Endothelial cell of umbilical vein (primary cell): ENCODE results near the gene CCDC57. TPM values are rescaled to one million over a fixed set of nuclear protein-coding genes. Genes with fewer than 3 reads are reported as not detected.
A peak's percentile ranks its signal among the peaks of the same experiment; 100 is the strongest.

Experiments
- BruUV-seq: library from RNA; stranded (reverse); fragments of 400-500 nt; replicated peaks from 2 replicates; lab custom pipeline; 2021; lab: Mats Ljungman, UMichigan
- CTCF ChIA-PET: fragments of 300-600, 350-600 bp; sonication (Branson Sonifier 250); formaldehyde crosslinking; loops from one replicate; lab custom pipeline; 2021; ENCODE audit warnings: antibody characterized with exemption, inconsistent platforms; lab: Charles Lee
- POLR2A ChIA-PET: fragments of 300-600, 350-600 bp; sonication (Branson Sonifier 250); formaldehyde crosslinking; loops from one replicate; lab custom pipeline; 2021; ENCODE audit warnings: antibody characterized with exemption, inconsistent platforms; lab: Charles Lee
- DNase-seq: peaks from one replicate; pipeline ENCODE4 v3.0.0-alpha.2; 2011; ENCODE audit warnings: low read depth, low spot score
- FAIRE-seq: peaks from 2 replicates; lab custom pipeline; 2011; peaks lifted over from hg19 to GRCh38; lab: Jason Lieb, UNC
- H2AFZ ChIP-seq: 2 replicates; pipeline ENCODE4 v1.6.0; 2012; ENCODE audit warnings: low read depth, low read length, control low read depth, inconsistent platforms
- H3K27ac ChIP-seq: 2 replicates; pipeline ENCODE4 v1.5.1; 2011; ENCODE audit warnings: low read depth, mild to moderate bottlenecking, control low read depth, low read length, moderate library complexity; ENCODE audit not compliant: insufficient read depth
- H3K27me3 ChIP-seq, 2 experiments: 2 replicates each; pipeline versions ENCODE4 v1.6.0 to v1.6.1; 2011; ENCODE audit warnings: low read length in 2 of 2, mixed read lengths in 1 of 2; ENCODE audit not compliant: control insufficient read depth in 2 of 2, insufficient read depth in 2 of 2
- H3K36me3 ChIP-seq, 2 experiments: 2 replicates in 1 of 2; 3 replicates in 1 of 2; pipeline ENCODE4 v1.5.1; 2011; ENCODE audit warnings: low read length in 2 of 2, mild to moderate bottlenecking in 1 of 2, moderate library complexity in 1 of 2; ENCODE audit not compliant: control insufficient read depth in 2 of 2, insufficient read depth in 2 of 2; ENCODE audit errors: extremely low read depth in 1 of 2
- H3K4me1 ChIP-seq: 3 replicates; pipeline ENCODE4 v1.5.1; 2011; ENCODE audit warnings: mild to moderate bottlenecking, low read length; ENCODE audit not compliant: control insufficient read depth, insufficient read depth; ENCODE audit errors: extremely low read depth
- H3K4me2 ChIP-seq: 2 replicates; pipeline ENCODE4 v1.6.1; 2011; ENCODE audit warnings: low read length, control low read depth, mixed read lengths; ENCODE audit not compliant: insufficient read depth
- H3K4me3 ChIP-seq, 3 experiments: fragments of 200-600 bp in 1 of 3; sonication (generic), shearing (Covaris generic) in 1 of 3; replicated peaks in 1 of 3; 2 replicates each; pipeline ENCODE4 v1.5.1; 2011 to 2016; ENCODE audit warnings: control low read depth in 3 of 3, low read length in 3 of 3, mild to moderate bottlenecking in 2 of 3, inconsistent platforms in 1 of 3, low read depth in 1 of 3, moderate library complexity in 1 of 3; ENCODE audit not compliant: insufficient read depth in 1 of 3
- H3K79me2 ChIP-seq: 2 replicates; pipeline ENCODE4 v1.6.0; 2012; ENCODE audit warnings: low read length, inconsistent platforms; ENCODE audit not compliant: control insufficient read depth, insufficient read depth
- H3K9ac ChIP-seq: replicated peaks from 2 replicates; pipeline ENCODE3; 2011; ENCODE audit warnings: low read length, control low read depth; ENCODE audit not compliant: insufficient read depth; ENCODE audit errors: extremely low read depth
- H3K9me1 ChIP-seq: replicated peaks from 3 replicates; pipeline ENCODE4 v1.6.0; 2011; ENCODE audit warnings: mild to moderate bottlenecking, low read length; ENCODE audit not compliant: control insufficient read depth, insufficient read depth; ENCODE audit errors: extremely low read depth
- H3K9me3 ChIP-seq: replicated peaks from 2 replicates; pipeline ENCODE4 v1.5.1; 2012; ENCODE audit warnings: low read length, inconsistent platforms; ENCODE audit not compliant: control insufficient read depth, insufficient read depth
- H4K20me1 ChIP-seq: replicated peaks from 2 replicates; pipeline ENCODE3; 2011; ENCODE audit warnings: mild to moderate bottlenecking, low read length; ENCODE audit not compliant: control insufficient read depth, insufficient read depth; ENCODE audit errors: extremely low read depth
- CTCF ChIP-seq, 2 donors: IDR thresholded peaks; 1 replicate in 1 of 2; 2 replicates in 1 of 2; pipeline ENCODE4 v1.5.1; 2011; ENCODE audit warnings: low read length in 2 of 2, mild to moderate bottlenecking in 2 of 2, moderate library complexity in 2 of 2, control low read depth in 1 of 2, inconsistent platforms in 1 of 2, low read depth in 1 of 2; ENCODE audit not compliant: insufficient read depth in 1 of 2; ENCODE audit errors: extremely low read depth in 1 of 2
- EZH2 ChIP-seq: IDR thresholded peaks from 2 replicates; pipeline ENCODE4 v1.6.1; 2012; ENCODE audit warnings: borderline replicate concordance, low read depth, mild to moderate bottlenecking, moderate library complexity, low read length, inconsistent platforms; ENCODE audit not compliant: severe bottlenecking
- FOS ChIP-seq: IDR thresholded peaks from 2 replicates; pipeline ENCODE4 v1.6.1; 2011; ENCODE audit warnings: mild to moderate bottlenecking, low read length, moderate library complexity, borderline replicate concordance; ENCODE audit not compliant: insufficient read depth
- GATA2 ChIP-seq: IDR thresholded peaks from 2 replicates; pipeline ENCODE4 v1.7.0; 2011; ENCODE audit warnings: low read depth, mild to moderate bottlenecking, moderate library complexity, mixed read lengths, low read length; ENCODE audit not compliant: insufficient read length, insufficient read depth
- JUN ChIP-seq: IDR thresholded peaks from 2 replicates; pipeline ENCODE4 v1.6.1; 2011; ENCODE audit warnings: borderline replicate concordance, low read depth; ENCODE audit not compliant: insufficient read length, insufficient read depth
- MAX ChIP-seq: IDR thresholded peaks from 2 replicates; pipeline ENCODE4 v1.6.1; 2011; ENCODE audit not compliant: insufficient read depth, insufficient read length
- MYC ChIP-seq: IDR thresholded peaks from one replicate; pipeline ENCODE4 v1.6.1; 2011; ENCODE audit warnings: mild to moderate bottlenecking, low read depth, low read length
- POLR2A ChIP-seq: IDR thresholded peaks from 2 replicates; pipeline ENCODE4 v1.6.1; 2012; ENCODE audit warnings: low read depth, mild to moderate bottlenecking, control low read depth, low read length
- POLR2AphosphoS5 ChIP-seq: IDR thresholded peaks from 2 replicates; pipeline ENCODE4 v1.6.1; 2012; ENCODE audit warnings: low read depth, mild to moderate bottlenecking, control low read depth, low read length, moderate library complexity; ENCODE audit not compliant: insufficient read depth
- dilution Hi-C: fragments of 300-500 bp; cut with MboI; formaldehyde crosslinking; loops from one replicate; pipeline ENCODE4 v1.15.0; 2019; ENCODE audit warnings: low sequenced_read_pairs; ENCODE audit not compliant: extremely low pct_ligation_motif_present
- intact Hi-C: fragments of 100-400 bp; cut with micrococcal nuclease; formaldehyde crosslinking; loops from one replicate; pipeline ENCODE4 v1.10.0; 2022
- polyA plus RNA-seq, 4 experiments: library from polyadenylated mRNA; depleted of rRNA in 3 of 4; stranded (reverse) in 3 of 4; unstranded in 1 of 4; fragments of >200 nt; gene quantifications; 2 replicates each; pipeline versions ENCODE4 v1.2.1 to v1.2.3, GENCODE V29; 2011 to 2012; ENCODE audit warnings: missing spikeins in 1 of 4
- total RNA-seq: library from RNA; stranded (reverse); gene quantifications from 2 replicates; pipeline ENCODE4 v1.2.3, GENCODE V29; 2021

Gene CCDC57
- total and polyA plus RNA-seq, 2 donors (not counting 3 experiments of a cell fraction or from before 2014, with no cell fraction given) = 18.6 to 31.6 TPM

- Histone ChIP-seq H3K79me2 (no peaks in the 10 kb centered on the region), H3K9me3 (no peaks in the 10 kb centered on the region), H3K9me1 (no peaks in the 10 kb centered on the region), H4K20me1 (no peaks in the 10 kb centered on the region), H3K4me1 (peaks cover 28% of the 10 kb centered on the region), H3K36me3 (no peaks in the 10 kb centered on the region), H3K9ac (peak overlapping the region; percentile 81), H3K4me2 (peak overlapping the region; percentile 52), H3K27ac (peak overlapping the region; percentile 98), H2AFZ (peak overlapping the region; percentile 26), H3K27me3 (no peaks in the 10 kb centered on the region), H3K4me3 (no peak overlapping the region)
- intact Hi-C loops (loop anchor here (1.0 to 10.0 kb wide), 2 partner anchors 12 to 192 kb away; partner anchors contain the start of genes CENPX, LRRC45 and SLC16A3), dilution Hi-C loops (no loop called here)
- no peak for DNase-seq
- POLR2A ChIA-PET = no interaction called here
- BruUV-seq = TSS peak; percentile 89
- CTCF ChIA-PET = interaction anchor here (5.3 kb wide), 1 partner anchor 12 kb away, joined by 22 read pairs; no protein-coding TSS in a partner anchor
- TF ChIP-seq GATA2 (no peak), POLR2A (no peak), MYC (no peak), FOS (no peak), JUN (no peak), POLR2AphosphoS5 (no peak), CTCF (IDR thresholded peaks at IDR 0.05; ENCODE audit: extremely low read depth in 1 of 2, insufficient read depth in 1 of 2, low read depth in 1 of 2, low read length in 2 of 2) (no peak), MAX (no peak), EZH2 (no peak)
- FAIRE-seq = peak; percentile 95
These were observed 4.5 kb upstream of the CCDC57 start for GRCh38 chr17:82217120-82217529.
